AG04449 (cell line): Measurements from ENCODE around the gene MX1.

Experiments
- CTCF ChIA-PET: fragments of 350-600 bp; formaldehyde crosslinking; extraction: SDS; loops from one replicate; lab custom pipeline; 2021; ENCODE audit warnings: antibody characterized with exemption; lab: Yijun Ruan, JAX
- POLR2A ChIA-PET: fragments of 400-600, 350-600 bp; formaldehyde crosslinking; extraction: SDS; loops from one replicate; lab custom pipeline; 2020; ENCODE audit warnings: antibody characterized with exemption, inconsistent platforms; lab: Yijun Ruan, JAX
- DNase-seq: peaks from one replicate; pipeline ENCODE4 v3.0.0-alpha.2; 2010; ENCODE audit warnings: low read depth, low spot score
- H3K4me3 ChIP-seq: 2 replicates; pipeline ENCODE4 v1.5.1; 2011; ENCODE audit warnings: low read depth, mild to moderate bottlenecking, control low read depth, low read length
- CTCF ChIP-seq: IDR thresholded peaks from one replicate; pipeline ENCODE4 v1.5.1; 2011; ENCODE audit warnings: mild to moderate bottlenecking, moderate library complexity, low read length, control low read depth, inconsistent platforms; ENCODE audit not compliant: insufficient read depth; ENCODE audit errors: missing control alignments

Gene MX1

GRCh38 chr21:41442481-41443186 is 16.6 kb downstream of the MX1 start:
- DNase-seq, result no peak
- ChIA-PET POLR2A (no interaction called here), CTCF (no interaction called here)
- TF ChIP-seq CTCF, result no peak
- H3K4me3 ChIP-seq, result no peak overlapping the region

GRCh38 chr21:41443562-41443961 is 17.5 kb downstream of the MX1 start:
- DNase-seq, result no peak
- H3K4me3 ChIP-seq, result no peak overlapping the region
- no peak for TF ChIP-seq CTCF
- POLR2A ChIA-PET, result no interaction called here
- CTCF ChIA-PET, result interaction anchor here (1.3 kb wide), 1 partner anchor 17 kb away, joined by 5 read pairs; no protein-coding TSS in a partner anchor

- CTCF ChIA-PET, result interaction anchor here (1.0 to 1.3 kb wide), 2 partner anchors 15 to 161 kb away, joined by 5 read pairs; no protein-coding TSS in a partner anchor
- H3K4me3 ChIP-seq, result no peak overlapping the region
- TF ChIP-seq CTCF, result no peak
- no peak for DNase-seq
- POLR2A ChIA-PET, result interaction anchor here (0.6 kb wide), 1 partner anchor 822 kb away, joined by 4 read pairs; no protein-coding TSS in a partner anchor
Observed at GRCh38 chr21:41444703-41445464, 18.8 kb downstream of the MX1 start.

GRCh38 chr21:41445465-41445862 is 19.4 kb downstream of the MX1 start:
- DNase-seq, result no peak
- POLR2A ChIA-PET, result no interaction called here
- H3K4me3 ChIP-seq, result no peak overlapping the region
- CTCF ChIA-PET, result interaction anchor here (1.0 kb wide), 1 partner anchor 162 kb away, joined by 5 read pairs; no protein-coding TSS in a partner anchor
- no peak for TF ChIP-seq CTCF

GRCh38 chr21:41446586-41446985 is 20.5 kb downstream of the MX1 start:
- TF ChIP-seq CTCF, result no peak
- DNase-seq, result no peak
- CTCF ChIA-PET, result no interaction called here
- POLR2A ChIA-PET, result no interaction called here
- no peak overlapping the region for H3K4me3 ChIP-seq

GRCh38 chr21:41447356-41447755 is 21.3 kb downstream of the MX1 start:
- TF ChIP-seq CTCF, result no peak
- no peak overlapping the region for H3K4me3 ChIP-seq
- no peak for DNase-seq
- ChIA-PET POLR2A (no interaction called here), CTCF (no interaction called here)
